ENCODE results near the gene PRSS57. TPM values are rescaled to one million over a fixed set of nuclear protein-coding genes. Genes with fewer than 3 reads are reported as not detected.
"Not testable (repeated sequence)": the region's sequence is repeated elsewhere in the genome, so short reads cannot be mapped to it uniquely, and the experiment has no call there.

The PRSS57 gene
- total RNA-seq, 1 donor from 2014 or later: not detected

DNA sequence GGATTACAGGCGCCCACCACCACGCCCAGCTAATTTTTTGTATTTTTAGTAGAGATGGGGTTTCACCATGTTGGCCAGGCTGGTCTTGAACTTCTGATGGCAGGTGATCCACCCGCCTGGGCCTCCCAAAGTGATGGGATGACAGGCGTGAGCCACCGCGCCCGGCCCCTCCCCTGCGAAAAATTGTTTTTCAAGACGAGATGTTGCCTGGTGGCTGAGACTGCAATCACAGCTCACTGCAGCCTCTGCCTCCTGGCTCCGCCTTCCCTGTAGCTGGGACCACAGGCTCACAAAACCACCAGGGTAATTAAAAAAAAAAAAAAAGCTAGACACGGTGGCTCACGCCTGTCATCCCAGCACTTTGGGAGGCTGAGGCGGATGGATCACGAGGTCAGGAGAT is 4.6 kb upstream of the PRSS57 start:
- intact Hi-C loops (cut with micrococcal nuclease); H3K36me3 Mint-ChIP-seq (ENCODE audit: low read depth); H3K4me3 Mint-ChIP-seq; H3K27ac Mint-ChIP-seq; DNase-seq (ENCODE audit: low spot score); H3K4me1 Mint-ChIP-seq (ENCODE audit: low read depth); H3K9me3 Mint-ChIP-seq: not testable (repeated sequence)
- H3K27me3 Mint-ChIP-seq (ENCODE audit: insufficient read depth): peaks cover 10% of the 10 kb centered on the region

DNA sequence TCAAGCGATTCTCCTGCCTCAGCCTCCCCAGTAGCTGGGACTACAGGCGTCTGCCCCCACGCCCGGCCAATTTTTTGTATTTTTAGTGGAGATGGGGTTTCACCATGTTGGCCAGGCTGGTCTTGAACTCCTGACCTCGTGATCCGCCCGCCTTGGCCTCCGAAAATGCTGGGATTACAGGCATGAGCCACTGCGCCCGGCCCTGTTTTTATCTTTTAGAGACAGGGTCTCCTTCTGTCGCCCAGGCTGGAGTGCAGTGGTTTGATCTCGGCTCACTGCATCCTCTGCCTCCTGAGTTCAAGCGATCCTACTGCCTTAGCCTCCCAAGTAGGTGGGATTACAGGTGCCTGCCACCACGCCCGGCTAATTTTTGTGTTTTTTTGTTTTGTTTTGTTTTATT is 3.3 kb upstream of the PRSS57 start:
- H3K27ac Mint-ChIP-seq; DNase-seq (ENCODE audit: low spot score); H3K4me3 Mint-ChIP-seq; H3K9me3 Mint-ChIP-seq; H3K4me1 Mint-ChIP-seq (ENCODE audit: low read depth); intact Hi-C loops (cut with micrococcal nuclease); H3K36me3 Mint-ChIP-seq (ENCODE audit: low read depth): not testable (repeated sequence)
- peaks cover 17% of the 10 kb centered on the region for H3K27me3 Mint-ChIP-seq (ENCODE audit: insufficient read depth)

DNA sequence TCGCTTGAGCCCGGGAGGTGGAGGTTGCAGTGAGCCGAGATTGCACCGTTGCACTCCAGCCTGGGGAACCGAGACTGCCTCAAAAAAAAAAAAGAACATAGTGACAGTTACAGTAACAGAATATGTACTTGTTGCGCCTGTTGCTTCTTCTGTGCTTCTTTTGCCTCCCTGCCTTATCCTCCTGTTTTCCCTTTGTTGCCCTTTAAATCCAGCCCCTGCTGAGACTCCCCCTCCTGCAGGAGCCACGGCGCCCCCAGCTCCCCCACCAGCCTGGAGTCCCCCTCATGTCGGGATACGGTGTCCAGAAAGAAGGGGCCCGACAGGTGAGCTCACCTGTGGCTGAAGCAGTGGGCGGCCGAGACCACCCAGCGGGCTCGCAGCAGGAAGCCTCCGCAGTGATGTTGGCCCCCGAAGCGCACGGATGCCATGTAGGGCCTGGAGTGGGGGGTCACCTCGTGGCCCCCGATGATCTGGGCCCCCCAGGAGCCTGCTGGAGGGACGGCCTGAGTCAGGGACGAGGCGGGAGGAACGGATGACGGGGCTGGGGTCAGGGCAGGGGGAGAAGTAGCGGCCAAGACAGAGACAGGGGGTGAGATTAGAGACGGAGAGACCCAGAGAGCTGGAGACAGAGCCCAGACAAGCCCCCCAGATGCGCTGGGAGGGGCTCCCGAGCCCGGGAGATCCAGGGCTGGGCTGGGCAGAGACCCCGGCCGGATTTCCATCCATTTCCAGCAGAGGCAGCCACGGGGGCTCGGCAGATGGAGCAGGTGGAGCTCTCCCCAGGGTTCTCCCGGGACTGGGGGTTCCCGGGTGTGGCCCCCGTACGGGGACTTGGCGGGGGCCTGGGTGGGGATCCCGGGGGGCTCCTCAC is 536 bp downstream of the PRSS57 start:
- intact Hi-C loops (cut with micrococcal nuclease): no loop called here
- H3K9me3 Mint-ChIP-seq: no peaks in the 10 kb centered on the region
- H3K4me3 Mint-ChIP-seq: no peak overlapping the region

DNA sequence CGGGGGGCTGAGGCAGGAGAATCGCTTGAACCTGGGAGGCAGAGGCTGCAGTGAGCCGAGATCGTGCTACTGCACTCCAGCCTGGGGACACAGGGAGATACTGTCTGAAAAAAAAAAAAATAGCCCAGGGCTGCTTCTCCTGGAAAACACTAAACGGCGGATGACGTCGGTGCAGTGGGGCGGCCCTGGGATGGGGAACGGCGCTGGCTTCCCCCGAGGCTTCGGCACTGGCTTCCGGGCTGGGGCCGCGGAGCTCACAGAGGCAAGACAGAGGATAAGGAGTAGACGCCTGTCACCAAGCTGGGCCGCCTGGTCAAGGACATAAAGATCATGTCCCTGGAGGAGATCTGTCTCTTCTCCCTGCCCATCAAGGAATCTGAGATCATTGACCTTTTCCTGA is 5.0 kb downstream of the PRSS57 start:
- H3K27ac Mint-ChIP-seq: no peak overlapping the region
- H3K36me3 Mint-ChIP-seq (ENCODE audit: low read depth): no peaks in the 10 kb centered on the region
- no peaks in the 10 kb centered on the region for H3K9me3 Mint-ChIP-seq
- intact Hi-C loops (cut with micrococcal nuclease): no loop called here
- no peaks in the 10 kb centered on the region for H3K4me1 Mint-ChIP-seq (ENCODE audit: low read depth)
- peaks cover 7% of the 10 kb centered on the region for H3K27me3 Mint-ChIP-seq (ENCODE audit: insufficient read depth)
- H3K4me3 Mint-ChIP-seq: no peak overlapping the region
- DNase-seq (ENCODE audit: low spot score): no peak

More for the DNA sequence above, 536 bp downstream of the PRSS57 start:
- Mint-ChIP-seq H3K36me3 (ENCODE audit: low read depth) (no peaks in the 10 kb centered on the region), H3K4me1 (ENCODE audit: low read depth) (no peaks in the 10 kb centered on the region), H3K27ac (no peak overlapping the region), H3K27me3 (ENCODE audit: insufficient read depth) (peaks cover 11% of the 10 kb centered on the region)
- no peak for DNase-seq (ENCODE audit: low spot score)

DNA sequence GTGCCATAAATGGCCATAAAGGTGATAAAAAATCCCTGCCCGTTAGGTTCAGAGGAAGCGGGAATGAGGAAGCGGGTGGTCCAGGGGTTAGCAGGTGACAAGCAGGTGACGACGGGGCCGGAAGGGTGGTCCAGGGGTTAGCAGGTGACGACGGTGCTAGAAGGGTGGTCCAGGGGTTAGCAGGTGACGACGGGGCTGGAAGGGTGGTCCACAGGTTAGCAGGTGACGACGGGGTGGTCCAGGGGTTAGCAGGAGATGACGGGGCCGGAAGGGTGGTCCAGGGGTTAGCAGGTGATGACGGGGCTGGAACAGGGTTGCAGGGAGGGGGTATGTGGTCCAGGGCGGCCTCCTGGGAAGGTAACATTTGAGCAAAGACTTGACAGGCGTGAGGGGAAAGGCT is 6.3 kb downstream of the PRSS57 start:
- Mint-ChIP-seq H3K36me3 (ENCODE audit: low read depth) (no peaks in the 10 kb centered on the region), H3K27ac (no peak overlapping the region), H3K27me3 (ENCODE audit: insufficient read depth) (no peaks in the 10 kb centered on the region), H3K9me3 (no peaks in the 10 kb centered on the region), H3K4me1 (ENCODE audit: low read depth) (no peaks in the 10 kb centered on the region), H3K4me3 (no peak overlapping the region)
- no peak for DNase-seq (ENCODE audit: low spot score)
- intact Hi-C loops (cut with micrococcal nuclease): loop anchor here (10.0 kb wide), 1 partner anchor 556 kb away; the partner anchor contains the start of genes ATP5F1D and MIDN

DNA sequence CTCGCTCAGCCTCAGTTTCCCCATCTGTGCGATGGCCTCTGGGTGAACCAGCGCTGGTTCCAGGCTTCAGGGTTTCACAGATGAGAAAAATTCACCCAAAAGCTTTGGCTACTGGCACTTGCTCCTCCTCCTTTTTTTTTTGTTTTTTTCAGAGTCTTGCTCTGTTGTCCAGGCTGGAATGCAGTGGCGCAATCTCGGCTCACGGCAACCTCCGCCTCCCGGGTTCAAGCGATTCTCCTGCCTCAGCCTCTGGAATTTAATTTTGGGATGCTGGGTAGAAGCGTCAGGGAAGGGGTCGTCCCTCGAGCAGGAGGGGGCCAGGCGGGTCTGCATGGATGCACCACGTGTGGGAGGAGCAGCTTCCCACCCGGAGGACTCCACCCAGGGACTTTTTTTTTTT is 7.0 kb downstream of the PRSS57 start:
- no peak overlapping the region for H3K27ac Mint-ChIP-seq
- no peaks in the 10 kb centered on the region for H3K9me3 Mint-ChIP-seq
- intact Hi-C loops (cut with micrococcal nuclease): loop anchor here (10.0 kb wide), 1 partner anchor 557 kb away; the partner anchor contains the start of genes ATP5F1D and MIDN
- H3K4me1 Mint-ChIP-seq (ENCODE audit: low read depth): no peaks in the 10 kb centered on the region
- H3K4me3 Mint-ChIP-seq: no peak overlapping the region
- no peaks in the 10 kb centered on the region for H3K36me3 Mint-ChIP-seq (ENCODE audit: low read depth)
- DNase-seq (ENCODE audit: low spot score): no peak
- H3K27me3 Mint-ChIP-seq (ENCODE audit: insufficient read depth): no peaks in the 10 kb centered on the region

DNA sequence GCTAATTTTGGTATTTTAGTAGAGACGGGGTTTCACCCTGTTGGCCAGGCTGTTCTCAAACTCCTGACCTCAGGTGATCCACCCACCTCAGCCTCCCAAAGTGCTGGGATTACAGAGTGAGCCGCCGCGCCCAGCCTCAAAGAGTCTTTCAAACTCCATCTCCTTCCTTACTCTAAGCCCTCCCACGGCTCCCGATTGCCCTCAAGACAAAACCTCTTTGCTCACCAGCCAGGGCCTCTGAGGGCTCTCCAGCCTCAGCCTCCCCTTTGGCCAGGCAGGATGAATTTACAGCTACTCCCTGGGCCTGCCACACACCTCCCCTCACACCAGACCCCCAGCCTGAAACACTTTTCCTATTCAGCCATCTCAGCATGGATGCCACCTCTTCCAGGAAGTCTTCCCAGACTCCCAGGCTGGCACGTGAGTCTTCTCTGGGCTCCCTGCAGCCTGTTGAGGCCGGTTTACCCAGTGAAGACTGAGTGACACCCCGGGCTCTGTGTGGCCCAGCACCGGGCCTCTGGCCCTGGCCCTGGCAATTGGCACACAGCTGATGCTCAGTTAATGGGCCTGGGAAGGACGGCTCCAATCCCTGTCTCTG is 7.6 kb downstream of the PRSS57 start:
- no peaks in the 10 kb centered on the region for H3K36me3 Mint-ChIP-seq (ENCODE audit: low read depth)
- H3K4me3 Mint-ChIP-seq: no peak overlapping the region
- intact Hi-C loops (cut with micrococcal nuclease): loop anchor here (10.0 kb wide), 1 partner anchor 557 kb away; the partner anchor contains the start of genes ATP5F1D and MIDN
- H3K27me3 Mint-ChIP-seq (ENCODE audit: insufficient read depth): no peaks in the 10 kb centered on the region
- H3K9me3 Mint-ChIP-seq: no peaks in the 10 kb centered on the region
- H3K27ac Mint-ChIP-seq: no peak overlapping the region
- DNase-seq (ENCODE audit: low spot score): no peak
- no peaks in the 10 kb centered on the region for H3K4me1 Mint-ChIP-seq (ENCODE audit: low read depth)

DNA sequence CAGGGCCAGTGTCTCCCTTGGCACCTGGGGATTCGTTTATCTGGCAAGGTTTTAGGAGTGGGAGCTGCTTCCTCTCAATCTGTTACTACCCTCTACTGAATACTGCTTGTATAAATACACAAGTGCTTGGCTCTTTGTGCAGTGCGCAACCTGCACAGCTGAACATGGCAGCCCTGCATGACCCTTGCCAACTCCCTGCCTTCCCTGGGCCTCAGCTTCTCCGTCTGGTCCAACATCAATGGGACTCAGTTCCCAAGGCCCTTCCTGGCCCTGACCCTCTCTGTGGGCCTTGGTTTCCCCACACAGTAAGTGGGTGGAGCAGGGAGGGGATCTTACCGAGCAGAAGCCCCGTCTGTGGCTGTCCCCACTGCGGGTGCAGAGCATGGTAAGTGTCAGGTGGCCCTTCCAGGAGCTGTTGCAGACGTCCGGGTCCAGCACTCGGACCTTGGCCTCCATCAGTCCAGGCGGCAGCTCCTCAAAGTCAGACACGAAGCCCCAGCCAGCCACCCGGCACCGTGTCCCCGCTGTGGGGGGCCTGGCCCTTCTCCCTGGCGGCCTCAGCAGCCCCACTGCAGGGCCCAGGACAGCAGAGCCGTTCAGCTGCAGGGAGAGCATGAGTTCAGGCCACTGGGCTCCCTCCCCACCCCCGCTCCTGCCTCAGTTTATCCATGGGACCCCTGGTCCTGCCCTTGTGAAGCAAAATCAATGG is 8.5 kb downstream of the PRSS57 start:
- no peak for DNase-seq (ENCODE audit: low spot score)
- intact Hi-C loops (cut with micrococcal nuclease): loop anchor here (10.0 kb wide), 1 partner anchor 558 kb away; the partner anchor contains the start of genes ATP5F1D and MIDN
- Mint-ChIP-seq H3K27ac (no peak overlapping the region), H3K36me3 (ENCODE audit: low read depth) (no peaks in the 10 kb centered on the region), H3K9me3 (no peaks in the 10 kb centered on the region), H3K4me3 (no peak overlapping the region), H3K4me1 (ENCODE audit: low read depth) (no peaks in the 10 kb centered on the region), H3K27me3 (ENCODE audit: insufficient read depth) (no peaks in the 10 kb centered on the region)

DNA sequence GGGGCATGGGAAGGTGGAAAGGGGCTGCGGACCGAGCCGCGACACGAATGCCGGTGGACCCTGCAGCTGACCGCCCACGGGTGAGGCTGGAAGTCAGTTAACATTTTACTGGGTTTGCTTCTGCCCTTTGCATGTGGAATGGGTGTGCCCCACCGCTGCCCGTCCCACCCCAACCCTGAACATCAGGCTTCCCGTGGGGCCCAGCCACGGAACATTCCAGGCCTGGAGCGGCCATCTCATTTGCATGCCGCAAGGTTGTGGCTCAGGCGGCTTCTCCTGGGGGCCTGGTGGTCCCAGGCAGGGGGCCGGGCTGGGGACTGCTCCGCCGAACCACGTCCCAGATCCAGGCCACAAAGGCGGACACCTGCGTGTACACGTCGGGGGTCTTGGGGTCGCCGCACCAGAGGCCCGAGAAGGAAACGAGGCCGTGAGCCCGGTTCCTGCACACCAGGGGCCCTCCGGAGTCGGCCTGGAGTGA is 9.8 kb downstream of the PRSS57 start:
- Mint-ChIP-seq H3K27me3 (ENCODE audit: insufficient read depth) (no peaks in the 10 kb centered on the region), H3K4me1 (ENCODE audit: low read depth) (no peaks in the 10 kb centered on the region), H3K36me3 (ENCODE audit: low read depth) (no peaks in the 10 kb centered on the region), H3K27ac (no peak overlapping the region), H3K4me3 (no peak overlapping the region), H3K9me3 (no peaks in the 10 kb centered on the region)
- DNase-seq (ENCODE audit: low spot score): no peak
- intact Hi-C loops (cut with micrococcal nuclease): loop anchor here (10.0 kb wide), 1 partner anchor 559 kb away; the partner anchor contains the start of genes ATP5F1D and MIDN

DNA sequence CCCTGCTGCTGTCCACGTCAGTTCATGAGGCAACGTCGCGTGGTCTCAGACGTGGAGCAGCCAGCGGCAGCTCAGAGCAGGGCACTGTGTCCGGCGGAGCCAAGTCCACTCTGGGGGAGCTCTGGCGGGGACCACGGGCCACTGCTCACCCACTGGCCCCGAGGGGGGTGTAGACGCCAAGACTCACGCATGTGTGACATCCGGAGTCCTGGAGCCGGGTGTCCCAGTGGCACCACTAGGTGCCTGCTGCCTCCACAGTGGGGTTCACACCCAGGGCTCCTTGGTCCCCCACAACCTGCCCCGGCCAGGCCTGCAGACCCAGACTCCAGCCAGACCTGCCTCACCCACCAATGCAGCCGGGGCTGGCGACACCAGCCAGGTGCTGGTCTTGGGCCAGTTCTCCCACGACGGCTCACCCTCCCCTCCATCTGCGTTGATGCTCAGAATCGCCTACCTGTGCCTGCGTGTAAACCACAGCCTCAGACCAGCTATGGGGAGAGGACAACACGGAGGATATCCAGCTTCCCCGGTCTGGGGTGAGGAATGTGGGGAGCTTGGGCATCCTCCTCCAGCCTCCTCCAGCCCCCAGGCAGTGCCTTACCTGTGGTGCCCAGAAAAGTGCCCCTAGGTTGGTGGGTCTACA is 12.5 kb downstream of the PRSS57 start:
- no peak overlapping the region for H3K4me3 Mint-ChIP-seq
- H3K36me3 Mint-ChIP-seq (ENCODE audit: low read depth): no peaks in the 10 kb centered on the region
- no peak overlapping the region for H3K27ac Mint-ChIP-seq
- H3K4me1 Mint-ChIP-seq (ENCODE audit: low read depth): no peaks in the 10 kb centered on the region
- no peak for DNase-seq (ENCODE audit: low spot score)
- no peaks in the 10 kb centered on the region for H3K9me3 Mint-ChIP-seq
- intact Hi-C loops (cut with micrococcal nuclease): loop anchor here (5.0 to 10.0 kb wide), 2 partner anchors 50 to 562 kb away; partner anchors contain the start of genes ATP5F1D and MIDN
- no peaks in the 10 kb centered on the region for H3K27me3 Mint-ChIP-seq (ENCODE audit: insufficient read depth)

DNA sequence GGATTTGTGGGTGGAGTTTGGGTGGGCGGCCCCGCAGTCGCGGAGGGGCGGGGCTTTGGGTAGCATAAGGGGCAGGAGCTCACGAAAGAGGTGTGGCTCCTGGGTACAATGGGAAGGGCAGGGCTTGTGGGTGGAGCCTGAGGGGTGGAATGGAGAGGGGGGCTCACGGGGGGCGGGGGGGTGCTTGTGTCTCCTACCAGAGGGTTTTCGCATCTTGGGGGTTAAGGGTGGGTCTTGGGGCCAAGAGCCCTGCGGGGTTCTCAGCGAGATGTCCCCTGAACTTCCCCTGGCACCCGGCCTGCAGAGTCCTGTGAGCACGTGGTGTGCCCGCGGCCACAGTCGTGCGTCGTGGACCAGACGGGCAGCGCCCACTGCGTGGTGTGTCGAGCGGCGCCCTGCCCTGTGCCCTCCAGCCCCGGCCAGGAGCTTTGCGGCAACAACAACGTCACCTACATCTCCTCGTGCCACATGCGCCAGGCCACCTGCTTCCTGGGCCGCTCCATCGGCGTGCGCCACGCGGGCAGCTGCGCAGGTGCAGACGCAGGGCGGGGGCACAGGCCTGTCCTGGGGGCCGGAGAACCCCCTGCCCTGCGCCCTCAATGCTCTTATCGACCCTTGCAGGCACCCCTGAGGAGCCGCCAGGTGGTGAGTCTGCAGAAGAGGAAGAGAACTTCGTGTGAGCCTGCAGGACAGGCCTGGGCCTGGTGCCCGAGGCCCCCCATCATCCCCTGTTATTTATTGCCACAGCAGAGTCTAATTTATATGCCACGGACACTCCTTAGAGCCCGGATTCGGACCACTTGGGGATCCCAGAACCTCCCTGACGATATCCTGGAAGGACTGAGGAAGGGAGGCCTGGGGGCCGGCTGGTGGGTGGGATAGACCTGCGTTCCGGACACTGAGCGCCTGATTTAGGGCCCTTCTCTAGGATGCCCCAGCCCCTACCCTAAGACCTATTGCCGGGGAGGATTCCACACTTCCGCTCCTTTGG is 13.9 kb downstream of the PRSS57 start:
- no peak for DNase-seq (ENCODE audit: low spot score)
- no peaks in the 10 kb centered on the region for H3K4me1 Mint-ChIP-seq (ENCODE audit: low read depth)
- peaks cover 3% of the 10 kb centered on the region for H3K27me3 Mint-ChIP-seq (ENCODE audit: insufficient read depth)
- peak overlapping the region; percentile 99 for H3K27ac Mint-ChIP-seq
- peak overlapping the region; percentile 86 for H3K4me3 Mint-ChIP-seq
- no peaks in the 10 kb centered on the region for H3K36me3 Mint-ChIP-seq (ENCODE audit: low read depth)
- intact Hi-C loops (cut with micrococcal nuclease): loop anchor here (2.0 to 10.0 kb wide), 3 partner anchors 51 to 563 kb away; partner anchors contain the start of genes ATP5F1D and MIDN
- no peaks in the 10 kb centered on the region for H3K9me3 Mint-ChIP-seq

Measured in activated T-helper 1 cell treated with anti-CD3 and anti-CD28 coated beads, Interleukin-12 subunit alpha, Interleukin-12 subunit beta, Interleukin-2, Interleukin-4 antibody, amounts not matched to agents 30 ng/mL and 10 ng/mL and 1 ng/mL, durations not matched to agents 14 hours and 24 hours and 36 hours (primary cell).